Astrocyte (in vitro differentiated cells and primary cell): ENCODE results near the gene TGFB2. TPM values are rescaled to one million over a fixed set of nuclear protein-coding genes. Genes with fewer than 3 reads are reported as not detected.
A peak's percentile ranks its signal among the peaks of the same experiment; 100 is the strongest.

Source experiments
- DNase-seq: peaks from one replicate; pipeline ENCODE4 v3.0.0-alpha.2; 2010; ENCODE audit warnings: low read depth
- FAIRE-seq: peaks from 2 replicates; lab custom pipeline; 2011; peaks lifted over from hg19 to GRCh38; lab: Jason Lieb, UNC
- H2AFZ ChIP-seq: 2 replicates; pipeline ENCODE4 v1.6.0; 2012; ENCODE audit warnings: low read depth, low read length, inconsistent platforms
- H3K27ac ChIP-seq: 2 replicates; pipeline ENCODE4 v1.5.1; 2011; ENCODE audit warnings: low read depth, low read length, inconsistent platforms
- H3K27me3 ChIP-seq: 2 replicates; pipeline ENCODE4 v1.6.0; 2011; ENCODE audit warnings: low read length, inconsistent platforms; ENCODE audit not compliant: insufficient read depth
- H3K36me3 ChIP-seq: 2 replicates; pipeline ENCODE4 v1.5.1; 2011; ENCODE audit warnings: low read length, inconsistent platforms; ENCODE audit not compliant: insufficient read depth
- H3K4me1 ChIP-seq: 2 replicates; pipeline ENCODE4 v1.5.1; 2011; ENCODE audit warnings: low read length, inconsistent platforms; ENCODE audit not compliant: insufficient read depth
- H3K4me2 ChIP-seq: 2 replicates; pipeline ENCODE4 v1.6.0; 2012; ENCODE audit warnings: low read length, inconsistent platforms
- H3K4me3 ChIP-seq: 2 replicates; pipeline ENCODE4 v1.5.1; 2011; ENCODE audit warnings: low read depth, mild to moderate bottlenecking, low read length, inconsistent platforms; ENCODE audit not compliant: insufficient read depth
- H3K79me2 ChIP-seq: 2 replicates; pipeline ENCODE4 v1.6.0; 2012; ENCODE audit warnings: mild to moderate bottlenecking, low read length, inconsistent platforms; ENCODE audit not compliant: insufficient read depth
- H3K9ac ChIP-seq: 2 replicates; pipeline ENCODE4 v1.6.0; 2012; ENCODE audit warnings: mild to moderate bottlenecking, low read length, inconsistent platforms
- H3K9me3 ChIP-seq: 2 replicates; pipeline ENCODE4 v1.5.1; 2012; ENCODE audit warnings: low read depth, mild to moderate bottlenecking, low read length, inconsistent platforms; ENCODE audit not compliant: insufficient read depth
- H4K20me1 ChIP-seq: 2 replicates; pipeline ENCODE4 v1.6.0; 2012; ENCODE audit warnings: low read length, inconsistent platforms; ENCODE audit not compliant: insufficient read depth
- H3K27ac Mint-ChIP-seq: one replicate; pipeline ENCODE4 v1.8.0; 2021; ENCODE audit warnings: mild to moderate bottlenecking, mixed read lengths; ENCODE audit not compliant: unreplicated experiment
- H3K27me3 Mint-ChIP-seq: one replicate; pipeline ENCODE4 v1.8.0; 2021; ENCODE audit warnings: low read depth, mixed read lengths; ENCODE audit not compliant: unreplicated experiment
- H3K36me3 Mint-ChIP-seq: one replicate; pipeline ENCODE4 v1.8.0; 2021; ENCODE audit warnings: low read depth, mixed read lengths; ENCODE audit not compliant: unreplicated experiment
- H3K4me1 Mint-ChIP-seq: one replicate; pipeline ENCODE4 v1.8.0; 2021; ENCODE audit warnings: low read depth, mixed read lengths; ENCODE audit not compliant: unreplicated experiment
- H3K4me3 Mint-ChIP-seq: one replicate; pipeline ENCODE4 v1.8.0; 2021; ENCODE audit warnings: mild to moderate bottlenecking, moderate library complexity, mixed read lengths; ENCODE audit not compliant: unreplicated experiment
- H3K9me3 Mint-ChIP-seq: one replicate; pipeline ENCODE4 v1.8.0; 2021; ENCODE audit warnings: mild to moderate bottlenecking, mixed read lengths; ENCODE audit not compliant: unreplicated experiment
- CTCF ChIP-seq: IDR thresholded peaks from 2 replicates; pipeline ENCODE4 v1.5.1; 2011; ENCODE audit warnings: low read depth, mild to moderate bottlenecking, inconsistent platforms, low read length, moderate library complexity; ENCODE audit not compliant: insufficient read depth
- EZH2 ChIP-seq: IDR thresholded peaks from 2 replicates; pipeline ENCODE4 v1.6.1; 2012; ENCODE audit warnings: mild to moderate bottlenecking, low read length, inconsistent platforms; ENCODE audit not compliant: insufficient read depth
- total RNA-seq: library from RNA; stranded (reverse); gene quantifications from 2 replicates; pipeline ENCODE4 v1.2.1, GENCODE V29; 2021

The TGFB2 gene
- total RNA-seq, 1 donor from 2014 or later = 330 TPM

GRCh38 chr1:218382261-218382660 lies 37.1 kb downstream of the TGFB2 start:
- no peaks in the 10 kb centered on the region for H3K27me3 ChIP-seq
- Mint-ChIP-seq H3K27me3 (no peaks in the 10 kb centered on the region), H3K27ac (peak overlapping the region; percentile 26), H3K36me3 (peaks cover 3% of the 10 kb centered on the region), H3K4me1 (peaks cover 82% of the 10 kb centered on the region), H3K9me3 (no peaks in the 10 kb centered on the region), H3K4me3 (no peak overlapping the region)
- H3K9me3 ChIP-seq = no peaks in the 10 kb centered on the region
- H3K27ac ChIP-seq = no peak overlapping the region
- DNase-seq = no peak
- H4K20me1 ChIP-seq = peaks cover 64% of the 10 kb centered on the region
- peaks cover 93% of the 10 kb centered on the region for H3K79me2 ChIP-seq
- no peak overlapping the region for H2AFZ ChIP-seq
- no peak overlapping the region for H3K4me3 ChIP-seq
- TF ChIP-seq CTCF (no peak), EZH2 (no peak)
- FAIRE-seq = no peak
- peaks cover 36% of the 10 kb centered on the region for H3K4me1 ChIP-seq
- no peak overlapping the region for H3K4me2 ChIP-seq
- peaks cover 5% of the 10 kb centered on the region for H3K36me3 ChIP-seq
- no peak overlapping the region for H3K9ac ChIP-seq

- Mint-ChIP-seq H3K9me3 (no peaks in the 10 kb centered on the region), H3K36me3 (peaks cover 4% of the 10 kb centered on the region), H3K27me3 (no peaks in the 10 kb centered on the region), H3K4me3 (peak overlapping the region; percentile 61), H3K4me1 (peaks cover 76% of the 10 kb centered on the region), H3K27ac (peak overlapping the region; percentile 90)
- Histone ChIP-seq H3K27ac (no peak overlapping the region), H3K27me3 (no peaks in the 10 kb centered on the region), H3K79me2 (peaks cover 94% of the 10 kb centered on the region), H4K20me1 (peaks cover 72% of the 10 kb centered on the region), H3K9ac (no peak overlapping the region), H3K4me3 (no peak overlapping the region), H2AFZ (no peak overlapping the region), H3K9me3 (no peaks in the 10 kb centered on the region), H3K36me3 (peaks cover 5% of the 10 kb centered on the region), H3K4me1 (peaks cover 31% of the 10 kb centered on the region), H3K4me2 (no peak overlapping the region)
- DNase-seq (no peak), FAIRE-seq (no peak)
- TF ChIP-seq EZH2 (no peak), CTCF (no peak)
Observed at GRCh38 chr1:218383051-218383450, 37.9 kb downstream of the TGFB2 start.

- H3K79me2 ChIP-seq = peaks cover 94% of the 10 kb centered on the region
- no peak for FAIRE-seq
Observed at GRCh38 chr1:218383681-218384080, 38.5 kb downstream of the TGFB2 start.

More at GRCh38 chr1:218383681-218384080, 38.5 kb downstream of the TGFB2 start:
- Mint-ChIP-seq H3K27ac (peak overlapping the region; percentile 90), H3K36me3 (peaks cover 6% of the 10 kb centered on the region), H3K9me3 (no peaks in the 10 kb centered on the region), H3K4me3 (no peak overlapping the region), H3K27me3 (no peaks in the 10 kb centered on the region), H3K4me1 (peaks cover 72% of the 10 kb centered on the region)
- H3K9me3 ChIP-seq = no peaks in the 10 kb centered on the region
- no peak overlapping the region for H2AFZ ChIP-seq
- H3K9ac ChIP-seq = no peak overlapping the region
- TF ChIP-seq EZH2 (no peak), CTCF (no peak)
- H4K20me1 ChIP-seq = peaks cover 78% of the 10 kb centered on the region
- H3K4me1 ChIP-seq = peaks cover 31% of the 10 kb centered on the region
- no peak overlapping the region for H3K4me2 ChIP-seq
- no peak overlapping the region for H3K27ac ChIP-seq
- no peak for DNase-seq
- no peaks in the 10 kb centered on the region for H3K27me3 ChIP-seq
- H3K36me3 ChIP-seq = peaks cover 6% of the 10 kb centered on the region
- H3K4me3 ChIP-seq = no peak overlapping the region
